Measurements from ENCODE around the gene RIPOR3. TPM values are rescaled to one million over a fixed set of nuclear protein-coding genes. Genes with fewer than 3 reads are reported as not detected.

RIPOR3 gene
- total RNA-seq, 2 experiments from 2014 or later: 0.53 TPM; not detected in 1

- Histone ChIP-seq H3K4me3 (ENCODE audit: low read depth, low read length, poor library complexity, severe bottlenecking) (no peak overlapping the region), H3K4me1 (ENCODE audit: insufficient read depth, low read length, poor library complexity, severe bottlenecking) (peaks cover 36% of the 10 kb centered on the region), H3K4me2 (ENCODE audit: low read length) (peak overlapping the region; percentile 48), H4K20me1 (ENCODE audit: insufficient read depth, low read length) (no peaks in the 10 kb centered on the region), H3K36me3 (ENCODE audit: insufficient read depth, low read length) (no peaks in the 10 kb centered on the region), H2AFZ (ENCODE audit: low read length) (peak overlapping the region; percentile 51; the same call in 1 of the 2 replicates), H3K9me3 (ENCODE audit: low read length) (no peaks in the 10 kb centered on the region), H3K27ac (ENCODE audit: low read depth, low read length, poor library complexity, severe bottlenecking) (no peak overlapping the region), H3K79me2 (ENCODE audit: insufficient read depth, low read depth, low read length) (no peaks in the 10 kb centered on the region), H3K9me2 (ENCODE audit: insufficient read depth, low read length) (no peaks in the 10 kb centered on the region)
- TF ChIP-seq CTCF (conservative IDR thresholded peaks at IDR 0.05; ENCODE audit: low read length) (no peak), EZH2phosphoT487 (IDR thresholded peaks at IDR 0.05; ENCODE audit: borderline replicate concordance, low read depth, low read length) (no peak)
- intact Hi-C loops (cut with micrococcal nuclease; ENCODE audit: unreplicated experiment): loop anchor here (5.0 kb wide), 1 partner anchor 120 kb away; no protein-coding TSS in a partner anchor
- no peak for DNase-seq (ENCODE audit: low spot score)
- CTCF ChIA-PET (ENCODE audit: unreplicated experiment): no interaction called here
- no TSS peak for BruUV-seq (replicated peaks)
- POLR2A ChIA-PET: no interaction called here
These were observed 63.6 kb downstream of the RIPOR3 start for GRCh38 chr20:50627747-50628146.

- peak; percentile 61 for DNase-seq (ENCODE audit: low spot score)
- ChIA-PET CTCF (ENCODE audit: unreplicated experiment) (interaction anchor here (0.7 to 1.9 kb wide), 2 partner anchors 10 to 124 kb away, joined by 3 to 6 read pairs; no protein-coding TSS in a partner anchor), POLR2A (interaction anchor here (0.7 to 1.3 kb wide), 3 partner anchors 9 to 1853 kb away, joined by 3 to 6 read pairs (median 3); no protein-coding TSS in a partner anchor)
These were observed 65.2 kb downstream of the RIPOR3 start for GRCh38 chr20:50625986-50626677.

More at GRCh38 chr20:50625986-50626677, 65.2 kb downstream of the RIPOR3 start:
- H3K36me3 ChIP-seq (ENCODE audit: insufficient read depth, low read length): no peaks in the 10 kb centered on the region
- no peaks in the 10 kb centered on the region for H3K79me2 ChIP-seq (ENCODE audit: insufficient read depth, low read depth, low read length)
- H3K9me3 ChIP-seq (ENCODE audit: low read length): 0 out of 2 replicates have a peak, but pooled peaks cover under 1% of the 10 kb centered on the region
- H3K27ac ChIP-seq (ENCODE audit: low read depth, low read length, poor library complexity, severe bottlenecking): no peak overlapping the region
- intact Hi-C loops (cut with micrococcal nuclease; ENCODE audit: unreplicated experiment): loop anchor here (5.0 kb wide), 1 partner anchor 121 kb away; no protein-coding TSS in a partner anchor
- no peaks in the 10 kb centered on the region for H3K9me2 ChIP-seq (ENCODE audit: insufficient read depth, low read length)
- H4K20me1 ChIP-seq (ENCODE audit: insufficient read depth, low read length): no peaks in the 10 kb centered on the region
- H3K4me3 ChIP-seq (ENCODE audit: low read depth, low read length, poor library complexity, severe bottlenecking): no peak overlapping the region
- BruUV-seq (replicated peaks): no TSS peak
- no peak overlapping the region for H2AFZ ChIP-seq (ENCODE audit: low read length)
- H3K4me1 ChIP-seq (ENCODE audit: insufficient read depth, low read length, poor library complexity, severe bottlenecking): peaks cover 36% of the 10 kb centered on the region
- TF ChIP-seq CTCF (conservative IDR thresholded peaks at IDR 0.05; ENCODE audit: low read length) (peak; percentile 76), EZH2phosphoT487 (IDR thresholded peaks at IDR 0.05; ENCODE audit: borderline replicate concordance, low read depth, low read length) (no peak)
- no peak overlapping the region for H3K4me2 ChIP-seq (ENCODE audit: low read length)

Data from OCI-LY7 (cell line).